Stimulated activated CD8-positive, alpha-beta memory T cell treated with anti-CD3 and anti-CD28 coated beads, Interleukin-7, amount 100 ng/mL, for 24 hours (primary cell): ENCODE measurements around the gene AMH.

ENCODE experiments used
- DNase-seq: peaks from one replicate; pipeline ENCODE4 v3.0.0-alpha.2; 2020; ENCODE audit warnings: low read depth

Gene AMH

GRCh38 chr19:2287585-2288337, 38.6 kb downstream of the AMH start:
- no peak for DNase-seq

DNA sequence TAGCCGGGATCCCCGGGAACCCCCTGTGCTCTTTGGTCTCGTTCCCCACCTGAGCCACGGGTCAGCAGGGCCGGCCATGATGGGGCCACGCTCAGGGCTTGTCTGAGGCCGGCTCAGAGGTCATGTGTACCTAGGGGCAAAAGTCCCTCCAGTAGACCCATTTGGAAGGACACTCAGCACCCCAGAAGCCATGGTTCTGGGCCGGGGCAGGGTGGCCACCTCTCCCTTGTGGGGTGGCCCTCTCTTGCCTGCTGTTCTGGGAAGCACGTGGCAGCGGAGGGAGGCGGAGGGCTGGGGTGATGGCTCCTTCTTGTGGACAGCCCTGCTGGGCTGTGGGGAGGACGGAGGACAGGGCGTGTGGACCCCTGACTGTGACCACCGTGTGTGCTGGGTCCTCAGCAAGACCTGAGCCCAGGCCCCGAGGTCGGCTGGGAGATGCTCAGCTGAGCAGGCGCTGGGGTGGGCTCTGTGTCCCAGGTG, 39.3 kb downstream of the AMH start:
- no peak for DNase-seq

GRCh38 chr19:2288818-2289713, 39.9 kb downstream of the AMH start:
- DNase-seq = no peak

GRCh38 chr19:2289714-2290435, 40.8 kb downstream of the AMH start:
- DNase-seq = no peak

DNA sequence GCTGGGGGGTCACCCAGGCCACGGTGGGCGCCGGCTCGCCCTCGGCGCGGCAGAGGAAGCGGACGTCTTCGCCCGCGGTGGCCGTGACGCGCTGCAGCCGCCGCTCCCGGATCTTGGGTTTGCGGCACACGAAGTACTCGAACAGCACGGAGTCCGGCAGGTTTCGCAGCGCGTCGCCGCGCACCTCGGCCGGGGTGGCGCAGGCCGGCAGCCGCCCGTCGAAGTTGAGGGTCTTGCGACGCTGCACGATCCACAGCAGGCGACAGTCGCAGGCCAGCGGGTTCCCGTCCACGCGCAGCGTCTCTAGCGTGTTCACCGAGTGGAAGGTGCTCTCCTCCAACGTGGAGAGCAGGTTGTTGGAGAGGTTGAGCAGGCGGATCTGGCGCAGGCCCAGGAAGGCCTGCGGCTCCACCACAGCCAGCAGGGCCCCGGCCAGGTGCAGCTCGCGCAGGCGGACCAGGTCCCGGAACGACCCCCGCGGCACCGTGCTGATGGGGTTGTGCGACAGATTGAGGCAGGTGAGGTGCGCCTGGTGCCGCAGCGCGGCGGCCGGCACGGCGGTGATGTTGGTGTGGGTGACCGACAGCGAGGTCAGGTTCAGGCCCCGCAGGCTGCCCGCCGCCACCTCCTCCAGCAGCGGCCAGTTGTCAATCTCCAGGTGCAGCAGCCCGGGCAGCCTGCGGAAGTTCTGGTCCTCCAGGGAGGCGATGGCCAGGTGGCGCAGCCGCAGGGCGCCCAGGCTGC, 41.5 kb downstream of the AMH start:
- no peak for DNase-seq

DNA sequence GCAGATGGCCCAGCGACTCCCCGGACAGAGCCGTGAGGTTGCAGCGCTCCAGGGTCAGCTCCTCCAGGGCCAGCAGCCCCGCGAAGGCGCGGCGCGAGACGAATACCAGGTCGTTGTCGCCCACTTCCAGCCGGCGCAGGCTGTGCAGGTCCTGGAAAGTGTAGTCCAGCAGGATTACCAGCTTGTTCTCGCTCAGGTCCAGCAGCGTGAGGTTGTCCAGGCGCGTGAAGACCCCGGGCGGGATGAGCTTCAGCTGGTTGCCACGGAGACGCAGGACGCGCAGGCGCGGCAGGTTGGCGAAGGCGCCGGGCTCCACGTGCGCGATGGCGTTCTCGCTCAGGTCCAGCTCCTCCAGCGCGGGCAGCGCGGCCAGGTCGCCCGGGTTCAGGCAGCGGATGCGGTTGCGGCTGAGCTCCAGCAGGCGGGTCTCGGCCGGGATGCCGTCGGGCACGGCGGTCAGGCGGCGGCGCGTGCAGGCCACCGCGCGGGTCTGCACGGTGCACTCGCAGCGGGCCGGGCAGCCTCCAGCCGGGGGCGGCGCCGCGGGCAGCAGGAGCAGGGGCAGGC, 42.1 kb downstream of the AMH start:
- DNase-seq = no peak

DNA sequence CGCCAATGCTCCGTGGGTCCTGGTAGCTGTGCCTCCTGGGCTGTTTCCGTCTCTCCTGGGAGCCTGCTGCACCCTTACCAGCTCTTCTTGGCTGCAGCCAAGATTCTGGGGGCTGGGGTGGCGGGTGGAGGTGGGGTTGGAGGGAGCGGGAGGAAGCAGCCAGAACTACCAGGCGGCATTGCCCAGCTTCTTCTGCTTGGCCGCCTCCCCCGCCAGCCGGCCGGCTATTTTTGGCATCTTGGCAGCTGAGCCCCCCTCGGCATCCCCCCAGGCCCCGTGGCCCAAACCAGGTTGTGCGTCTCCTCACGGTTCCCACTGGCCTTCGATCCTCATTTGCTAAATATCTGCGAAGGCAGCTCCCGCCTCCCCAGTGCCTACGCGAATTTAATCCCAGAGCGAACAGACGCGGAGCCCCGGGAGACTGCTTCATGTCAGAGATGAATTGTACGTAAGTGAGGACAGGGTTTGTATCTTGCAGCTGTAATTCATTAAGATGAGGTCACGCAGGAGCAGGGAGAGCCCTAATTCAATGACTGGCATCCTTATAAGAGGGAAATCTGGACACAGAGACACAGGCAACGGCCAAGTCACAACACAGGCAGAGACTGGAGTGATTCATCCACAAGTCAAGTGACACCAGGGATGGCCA, 45.7 kb downstream of the AMH start:
- DNase-seq = no peak

- no peak for DNase-seq
Measured at GRCh38 chr19:2296141-2296540, 47.0 kb downstream of the AMH start.

- no peak for DNase-seq
Measured at GRCh38 chr19:2300533-2300932, 51.4 kb downstream of the AMH start.
